HG03039 (cell line): Measurements from ENCODE around the gene OR5M10.
"Not testable (repeated sequence)": the region's sequence is repeated elsewhere in the genome, so short reads cannot be mapped to it uniquely, and the experiment has no call there.

Experiments
- ATAC-seq: cut with Tn5 transposase; IDR thresholded peaks from one replicate; pipeline ENCODE4 v1.9.1; 2021; ENCODE audit warnings: mild to moderate bottlenecking, moderate library complexity; ENCODE audit not compliant: unreplicated experiment

Gene OR5M10

DNA sequence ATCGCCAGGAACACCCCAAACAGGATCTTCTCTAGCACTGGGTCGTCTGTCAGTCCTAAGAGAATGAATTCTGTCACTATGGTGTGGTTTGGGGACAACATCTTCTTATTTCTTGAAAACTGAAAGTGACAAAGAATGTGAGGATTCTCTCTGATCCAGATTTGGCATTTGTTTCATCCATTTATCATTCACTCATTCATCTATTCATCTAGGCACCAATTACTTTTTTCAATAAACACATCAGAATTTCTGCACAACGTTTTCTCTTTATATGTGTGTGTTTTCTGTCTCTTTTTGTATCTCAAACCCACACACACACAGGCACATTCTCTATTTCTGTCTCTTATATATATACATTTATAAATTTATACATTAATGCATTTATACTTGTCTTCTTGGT lies at the start of gene OR5M10:
Gene OR5M10, minus strand, starts transcription at position 101 of the 400 bp plus-strand sequence. Its CDS starts 0 bp downstream, at position 101.
- no peak for ATAC-seq

DNA sequence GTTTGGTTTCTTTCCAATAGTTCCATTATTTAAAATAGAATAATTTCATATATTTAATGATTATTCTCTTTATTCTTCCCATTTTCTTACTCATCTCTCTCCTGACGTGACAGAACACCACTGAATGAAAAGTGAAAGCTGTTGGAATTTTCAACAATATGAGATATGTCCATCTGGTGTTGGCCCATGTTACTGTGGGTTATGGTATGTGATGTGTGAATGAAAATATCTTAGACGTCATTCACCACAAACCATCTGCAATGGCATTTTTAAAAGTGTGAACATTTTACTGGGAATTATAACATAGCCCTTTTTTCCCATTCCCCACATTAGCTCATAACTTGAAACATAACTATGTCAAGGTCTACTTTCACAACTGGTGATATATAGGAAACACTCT lies 48.4 kb upstream of the OR5M10 start:
- no peak for ATAC-seq

DNA sequence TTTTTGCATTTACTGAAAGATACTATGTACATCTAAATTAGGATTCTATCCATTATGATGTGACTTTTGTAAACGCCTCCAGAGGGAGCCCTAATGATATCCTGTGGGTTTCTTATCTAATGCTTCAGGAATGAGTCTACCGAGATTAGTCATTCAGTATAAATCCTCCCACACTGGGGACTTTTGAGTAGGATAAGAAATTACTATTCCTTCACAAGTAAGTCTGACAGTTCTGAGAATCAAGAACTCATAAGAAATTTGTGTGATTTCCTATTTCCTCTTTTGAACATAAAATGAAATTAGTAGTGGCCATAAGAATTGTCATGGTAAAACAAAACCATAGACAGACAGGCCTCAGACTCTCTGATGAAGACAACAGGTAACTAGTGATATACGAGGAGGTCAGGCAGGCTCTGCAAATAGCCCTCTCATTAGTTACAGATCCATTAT lies 47.2 kb upstream of the OR5M10 start:
- ATAC-seq, result peak; percentile 74

DNA sequence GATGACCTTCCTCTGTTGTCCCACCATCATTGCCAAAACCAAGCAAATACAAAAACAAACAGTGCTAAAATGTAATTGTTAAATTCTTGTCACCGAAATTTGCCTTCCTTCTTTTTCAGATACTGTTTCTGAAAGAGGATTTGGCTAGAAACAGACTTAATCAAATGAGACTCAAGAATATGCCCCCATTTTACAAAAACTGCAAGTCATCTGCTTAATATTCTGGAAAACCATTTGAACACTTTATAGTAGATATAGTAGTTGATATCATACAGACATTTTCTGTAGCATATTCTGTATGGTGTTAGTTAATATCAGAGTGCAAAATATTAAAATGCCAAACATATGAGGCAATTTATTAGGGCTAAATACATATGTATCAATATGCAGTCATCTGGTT lies 33.7 kb upstream of the OR5M10 start:
- no peak for ATAC-seq

DNA sequence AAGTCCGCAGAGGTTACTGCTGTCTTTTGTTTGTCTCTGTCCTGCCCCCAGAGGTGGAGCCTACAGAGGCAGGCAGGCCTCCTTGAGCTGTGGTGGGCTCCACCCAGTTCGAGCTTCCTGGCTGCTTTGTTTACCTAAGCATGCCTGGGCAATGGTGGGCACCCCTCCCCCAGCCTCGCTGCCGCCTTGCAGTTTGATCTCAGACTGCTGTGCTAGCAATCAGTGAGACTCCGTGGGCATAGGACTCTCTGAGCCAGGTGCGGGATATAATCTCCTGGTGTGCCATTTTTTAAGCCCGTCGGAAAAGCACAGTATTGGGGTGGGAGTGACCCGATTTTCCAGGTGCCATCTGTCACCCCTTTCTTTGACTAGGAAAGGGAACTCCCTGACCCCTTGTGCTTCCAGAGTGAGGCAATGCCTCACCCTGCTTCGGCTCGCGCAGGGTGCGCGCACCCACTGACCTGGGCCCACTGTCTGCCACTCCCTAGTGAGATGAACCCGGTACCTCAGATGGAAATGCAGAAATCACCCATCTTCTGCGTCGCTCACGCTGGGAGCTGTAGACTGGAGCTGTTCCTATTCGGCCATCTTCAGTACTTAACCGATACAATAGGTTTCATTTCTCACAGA lies 14.7 kb upstream of the OR5M10 start:
- ATAC-seq, result not testable (repeated sequence)

DNA sequence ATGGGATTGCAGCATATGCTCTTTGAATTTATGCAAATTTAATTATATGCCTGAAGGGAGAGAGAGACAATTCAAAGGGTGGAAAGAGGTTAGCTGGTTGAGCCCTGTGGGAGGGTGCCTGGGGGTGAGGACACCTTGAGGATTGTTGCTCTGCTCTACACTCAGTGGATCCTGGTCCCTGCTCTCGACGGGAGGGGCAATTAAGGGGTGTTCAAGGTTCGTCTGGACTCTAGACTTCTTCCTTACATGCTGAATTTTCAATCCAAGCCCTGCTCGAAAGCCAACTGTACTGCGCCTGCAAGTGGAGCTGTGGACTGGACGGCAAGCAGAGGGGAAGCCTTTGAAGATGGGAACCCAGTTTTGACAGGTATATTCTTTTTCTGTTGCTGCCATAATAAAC lies 18.9 kb downstream of the OR5M10 start:
- no peak for ATAC-seq

DNA sequence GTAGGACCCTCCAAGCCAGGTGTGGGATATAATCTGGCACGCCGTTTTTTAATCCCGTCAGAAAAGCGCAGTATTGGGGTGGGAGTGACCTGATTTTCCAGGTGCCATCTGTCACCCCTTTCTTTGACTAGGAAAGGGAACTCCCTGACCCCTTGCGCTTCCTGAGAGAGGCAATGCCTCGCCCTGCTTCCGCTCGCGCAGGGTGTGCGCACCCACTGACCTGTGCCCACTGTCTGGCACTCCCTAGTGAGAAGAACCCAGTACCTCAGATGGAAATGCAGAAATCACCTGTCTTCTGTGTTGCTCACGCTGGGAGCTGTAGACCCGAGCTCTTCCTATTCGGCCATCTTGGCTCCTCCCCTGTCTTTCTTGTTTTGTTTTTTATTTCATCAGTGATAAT lies 22.8 kb downstream of the OR5M10 start:
- not testable (repeated sequence) for ATAC-seq

DNA sequence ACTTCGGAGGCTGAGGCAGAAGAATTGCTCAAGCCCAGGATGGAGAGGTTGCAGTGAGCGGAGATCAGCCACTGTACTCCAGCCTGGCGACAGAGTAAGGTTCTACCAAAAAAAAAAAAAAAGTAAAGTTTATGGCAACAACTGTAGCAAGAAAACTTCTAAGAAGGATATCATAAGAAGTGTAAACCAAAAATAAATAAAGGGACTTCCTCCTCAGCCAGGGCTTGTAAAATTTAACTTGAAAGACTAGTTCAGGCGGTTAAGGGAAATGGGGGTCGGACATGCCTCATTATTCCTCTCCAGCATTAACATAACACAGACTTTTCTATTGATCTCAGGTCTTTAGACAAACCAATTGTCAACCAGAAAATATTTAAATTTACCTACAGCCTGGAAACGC lies 32.0 kb downstream of the OR5M10 start:
- ATAC-seq, result no peak

DNA sequence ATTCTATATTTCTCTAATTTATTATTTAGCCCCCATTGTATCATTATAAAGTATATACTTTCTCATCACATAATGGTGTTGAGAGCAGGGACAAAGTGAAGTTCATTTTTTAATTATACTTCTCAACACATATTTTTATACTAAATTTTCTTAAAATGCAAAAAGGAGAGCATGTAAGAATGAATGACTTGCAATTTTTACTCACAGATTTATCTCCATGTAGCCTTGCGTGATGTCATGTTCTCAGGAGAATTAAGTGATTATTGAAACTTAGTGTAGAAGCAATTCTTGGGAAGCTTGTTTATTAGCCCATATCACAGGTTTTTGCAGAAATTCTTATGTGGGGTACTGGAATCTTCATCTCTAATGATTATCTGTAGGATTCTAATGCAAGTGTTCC lies 33.8 kb downstream of the OR5M10 start:
- no peak for ATAC-seq

DNA sequence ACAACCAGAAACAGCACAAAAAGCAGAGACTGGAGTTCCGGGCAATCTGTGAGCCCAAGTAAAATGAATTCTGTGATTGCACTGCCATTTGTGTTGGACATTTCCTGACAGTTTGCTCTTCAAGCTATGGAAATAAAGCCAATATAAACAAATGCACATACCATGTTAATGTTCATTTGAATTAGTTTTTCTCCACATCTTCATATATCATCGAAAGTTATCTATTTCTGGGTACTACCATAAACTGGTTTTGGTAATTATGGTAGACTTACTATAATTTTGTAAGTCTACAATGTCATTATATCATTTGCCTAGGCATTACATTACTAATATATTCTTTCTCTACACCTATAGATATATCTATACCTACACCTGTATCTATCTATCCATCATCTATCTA lies 34.4 kb downstream of the OR5M10 start, which contains the start of gene OR5M11:
Gene OR5M11, minus strand, starts transcription at position 101 of the 400 bp plus-strand sequence. Its CDS starts 0 bp downstream, at position 101.
- no peak for ATAC-seq

DNA sequence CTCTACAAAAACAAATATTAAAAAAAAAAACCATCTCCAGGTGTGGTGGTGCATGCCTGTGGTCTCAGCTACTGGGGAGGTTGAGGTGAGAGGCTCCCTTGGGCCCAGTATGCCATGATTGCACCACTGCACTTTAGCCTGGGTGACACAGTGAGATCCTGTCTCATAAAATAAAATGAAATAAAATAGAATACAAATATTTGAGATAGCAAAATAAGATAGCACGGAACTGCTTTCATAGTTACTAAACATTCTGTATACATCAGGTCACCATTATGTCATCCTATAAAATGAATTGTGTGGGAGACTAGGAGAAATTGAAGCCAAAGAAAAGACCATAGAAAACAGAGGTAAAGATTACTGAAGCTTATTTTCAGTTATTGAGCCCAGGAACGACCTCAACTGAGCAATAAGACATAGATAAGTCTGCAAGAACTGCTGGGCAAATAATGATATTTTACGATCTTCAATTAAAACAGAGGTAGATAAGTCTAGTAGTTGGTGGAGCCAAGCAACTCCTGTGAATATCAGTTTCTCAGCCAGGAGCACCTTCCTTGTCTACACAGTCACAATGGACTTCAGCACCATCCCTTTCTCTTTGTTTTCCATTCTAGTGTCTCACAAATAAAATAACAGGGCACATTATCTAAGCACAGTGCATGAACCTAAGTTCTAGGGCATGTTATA lies 44.3 kb downstream of the OR5M10 start:
- no peak for ATAC-seq

DNA sequence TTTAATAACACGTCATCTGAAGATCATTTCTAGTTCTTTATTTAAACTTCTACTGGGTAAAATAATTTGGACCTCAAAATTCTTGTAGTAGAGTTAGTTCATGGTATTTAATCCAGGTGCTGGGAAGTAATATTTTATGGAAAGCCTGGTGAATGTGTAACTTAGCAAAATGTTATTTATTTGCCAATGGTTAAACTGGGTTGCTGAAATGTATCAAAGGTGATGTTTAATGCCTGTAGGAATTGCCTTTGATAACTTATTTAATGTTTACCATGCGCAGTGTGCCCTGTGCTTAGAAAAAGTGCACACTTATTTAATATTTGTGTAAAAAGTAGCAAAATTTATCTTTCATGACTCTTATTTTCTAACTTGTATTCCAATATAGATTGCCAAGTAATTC lies 45.7 kb downstream of the OR5M10 start:
- ATAC-seq, result no peak
